ENCODE results near the gene HPN. TPM values are rescaled to one million over a fixed set of nuclear protein-coding genes. Genes with fewer than 3 reads are reported as not detected.

Gene HPN
- total RNA-seq, 4 donors from 2014 or later = 0.26 to 1.7 (median 0.56) TPM; not detected in 1

- no peak for TF ChIP-seq CTCF (IDR thresholded peaks at IDR 0.05)
- no peak for TF ChIP-seq POLR2AphosphoS5 (IDR thresholded peaks at IDR 0.05)
- TF ChIP-seq EP300 (IDR thresholded peaks at IDR 0.05) = no peak
- TF ChIP-seq POLR2A (IDR thresholded peaks at IDR 0.05) = no peak
- Histone ChIP-seq H3K4me1 (no peaks in the 10 kb centered on the region), H3K9me3 (no peaks in the 10 kb centered on the region), H3K27me3 (no peaks in the 10 kb centered on the region), H3K36me3 (no peaks in the 10 kb centered on the region), H3K4me3 (no peak overlapping the region), H3K27ac (no peak overlapping the region)
- no peak for DNase-seq (ENCODE audit: low spot score in 2 of 2)
- 77% methylated on average over 17 of the region's 17 CpGs for WGBS
Measured at GRCh38 chr19:35077411-35078223, 36.1 kb downstream of the HPN start.

- no peak for DNase-seq (ENCODE audit: low spot score in 2 of 2)
- 89% methylated on average over 10 of the region's 14 CpGs for WGBS
- H3K9me3 ChIP-seq = no peaks in the 10 kb centered on the region
- no peaks in the 10 kb centered on the region for H3K36me3 ChIP-seq
- TF ChIP-seq EP300 (IDR thresholded peaks at IDR 0.05) (no peak), POLR2A (IDR thresholded peaks at IDR 0.05) (no peak)
- H3K4me3 ChIP-seq = no peak overlapping the region
- no peaks in the 10 kb centered on the region for H3K27me3 ChIP-seq
- H3K4me1 ChIP-seq = no peaks in the 10 kb centered on the region
- no peak overlapping the region for H3K27ac ChIP-seq
Measured at GRCh38 chr19:35079826-35080225, 38.3 kb downstream of the HPN start.

GRCh38 chr19:35080613-35081170, 39.2 kb downstream of the HPN start:
- Histone ChIP-seq H3K27me3 (no peaks in the 10 kb centered on the region), H3K4me1 (no peaks in the 10 kb centered on the region), H3K36me3 (no peaks in the 10 kb centered on the region), H3K4me3 (no peak overlapping the region), H3K27ac (no peak overlapping the region), H3K9me3 (no peaks in the 10 kb centered on the region)
- TF ChIP-seq POLR2AphosphoS5 (IDR thresholded peaks at IDR 0.05) (no peak), CTCF (IDR thresholded peaks at IDR 0.05) (no peak), EP300 (IDR thresholded peaks at IDR 0.05) (no peak)
- WGBS = 81% methylated on average over 4 of the region's 16 CpGs
- DNase-seq (ENCODE audit: low spot score in 2 of 2) = no peak

- no peaks in the 10 kb centered on the region for H3K27me3 ChIP-seq
- no peak for TF ChIP-seq POLR2A (IDR thresholded peaks at IDR 0.05)
- TF ChIP-seq EP300 (IDR thresholded peaks at IDR 0.05) = no peak
- TF ChIP-seq POLR2AphosphoS5 (IDR thresholded peaks at IDR 0.05) = no peak
- WGBS = 74% methylated on average over 6 of the region's 6 CpGs
- DNase-seq (ENCODE audit: low spot score in 2 of 2) = no peak
- no peak overlapping the region for H3K27ac ChIP-seq
- H3K36me3 ChIP-seq = no peaks in the 10 kb centered on the region
- H3K4me1 ChIP-seq = no peaks in the 10 kb centered on the region
- H3K9me3 ChIP-seq = no peaks in the 10 kb centered on the region
- H3K4me3 ChIP-seq = no peak overlapping the region
Measured at GRCh38 chr19:35081201-35081600, 39.7 kb downstream of the HPN start.

- Histone ChIP-seq H3K4me3 (no peak overlapping the region), H3K36me3 (no peaks in the 10 kb centered on the region), H3K27me3 (no peaks in the 10 kb centered on the region), H3K27ac (no peak overlapping the region), H3K9me3 (no peaks in the 10 kb centered on the region), H3K4me1 (no peaks in the 10 kb centered on the region)
- WGBS = 81% methylated on average over 11 of the region's 15 CpGs
- DNase-seq (ENCODE audit: low spot score in 2 of 2) = no peak
- TF ChIP-seq POLR2AphosphoS5 (IDR thresholded peaks at IDR 0.05) (no peak), CTCF (IDR thresholded peaks at IDR 0.05) (no peak), POLR2A (IDR thresholded peaks at IDR 0.05) (no peak), EP300 (IDR thresholded peaks at IDR 0.05) (no peak)
Measured at GRCh38 chr19:35083691-35084508, 42.4 kb downstream of the HPN start.

- H3K36me3 ChIP-seq = no peaks in the 10 kb centered on the region
- 93% methylated on average over 3 of the region's 3 CpGs for WGBS
Measured at GRCh38 chr19:35084509-35084762, 42.9 kb downstream of the HPN start.

More at GRCh38 chr19:35084509-35084762, 42.9 kb downstream of the HPN start:
- H3K4me1 ChIP-seq = no peaks in the 10 kb centered on the region
- H3K27ac ChIP-seq = no peak overlapping the region
- no peaks in the 10 kb centered on the region for H3K27me3 ChIP-seq
- no peaks in the 10 kb centered on the region for H3K9me3 ChIP-seq
- no peak for DNase-seq (ENCODE audit: low spot score in 2 of 2)
- H3K4me3 ChIP-seq = no peak overlapping the region
- TF ChIP-seq POLR2AphosphoS5 (IDR thresholded peaks at IDR 0.05) (no peak), EP300 (IDR thresholded peaks at IDR 0.05) (no peak), CTCF (IDR thresholded peaks at IDR 0.05) (no peak), POLR2A (IDR thresholded peaks at IDR 0.05) (no peak)

Measured in suprapubic skin (tissue), 4 donors.